A549 treated with AZD2906 at 1 μM for 4 hours (cell line): ENCODE measurements around the gene PRND. TPM values are rescaled to one million over a fixed set of nuclear protein-coding genes. Genes with fewer than 3 reads are reported as not detected.

Source experiments
- total RNA-seq: library from RNA; stranded (reverse); fragments of 200-300 nt; extraction: Qiagen RNA extraction; gene quantifications from 5 replicates; pipeline ENCODE4 v1.2.3, GENCODE V29; 2022

The PRND gene, protein sequence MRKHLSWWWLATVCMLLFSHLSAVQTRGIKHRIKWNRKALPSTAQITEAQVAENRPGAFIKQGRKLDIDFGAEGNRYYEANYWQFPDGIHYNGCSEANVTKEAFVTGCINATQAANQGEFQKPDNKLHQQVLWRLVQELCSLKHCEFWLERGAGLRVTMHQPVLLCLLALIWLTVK
- not detected in 5 replicates for total RNA-seq

DNA sequence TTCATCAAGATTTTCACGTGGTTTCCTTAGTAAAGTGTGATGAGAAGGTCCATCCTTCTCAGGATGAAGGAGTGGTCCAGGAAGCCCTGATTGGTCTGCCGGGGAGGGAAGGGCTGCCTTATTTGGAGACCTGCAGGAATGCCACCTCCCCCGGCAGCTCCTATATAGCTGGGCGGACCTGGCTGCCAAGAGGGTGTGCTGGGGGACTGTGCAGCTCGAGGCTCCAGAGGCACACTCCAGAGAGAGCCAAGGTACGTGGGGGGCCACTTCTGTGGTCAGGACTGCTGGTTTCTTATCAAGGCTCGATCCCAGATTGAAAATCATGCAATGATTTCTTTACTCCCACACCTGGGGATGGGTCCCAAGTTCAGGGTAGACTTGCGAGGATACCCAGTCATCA, at the start of gene PRND:
TSS of gene PRND (plus strand) at position 191 of the 400 bp plus-strand sequence. CDS start 2,643 bp downstream, outside the sequence.

Other genes with a start within 250 kb of the PRND start
- gene PRNP, start 35.5 kb upstream of the PRND start, total RNA-seq, result 122 to 152 TPM (median 132 TPM) in 5 replicates
- gene RASSF2, start 101.7 kb downstream of the PRND start, total RNA-seq, result 25.1 to 39.7 TPM (median 29.5 TPM) in 5 replicates